BJ (cell line): ENCODE results near the gene LAMC2. TPM values are rescaled to one million over a fixed set of nuclear protein-coding genes. Genes with fewer than 3 reads are reported as not detected.

Source experiments
- CTCF ChIA-PET: fragments of 350-600 bp; formaldehyde crosslinking; extraction: SDS; loops from one replicate; lab custom pipeline; 2021; ENCODE audit warnings: antibody characterized with exemption, inconsistent platforms; lab: Yijun Ruan, JAX
- POLR2A ChIA-PET: fragments of 300-600 bp; sonication (Branson Sonifier 250); formaldehyde crosslinking; extraction: SDS; loops from one replicate; lab custom pipeline; 2021; ENCODE audit warnings: antibody characterized with exemption; lab: Charles Lee
- DNase-seq: peaks from one replicate; pipeline ENCODE4 v3.0.0-alpha.2; 2011; ENCODE audit warnings: low read depth
- H3K27me3 ChIP-seq: 2 replicates; pipeline ENCODE4 v1.6.0; 2011; ENCODE audit warnings: low read length; ENCODE audit not compliant: control insufficient read depth, insufficient read depth
- H3K36me3 ChIP-seq: 2 replicates; pipeline ENCODE4 v1.5.1; 2011; ENCODE audit warnings: low read length; ENCODE audit not compliant: control insufficient read depth, insufficient read depth
- H3K4me3 ChIP-seq: 2 replicates; pipeline ENCODE4 v1.5.1; 2011; ENCODE audit warnings: low read depth, mild to moderate bottlenecking, control low read depth, low read length
- CTCF ChIP-seq: IDR thresholded peaks from 2 replicates; pipeline ENCODE4 v1.5.1; 2011; ENCODE audit warnings: low read depth, mild to moderate bottlenecking, control low read depth, inconsistent platforms, low read length, moderate library complexity; ENCODE audit not compliant: insufficient read depth
- polyA plus RNA-seq: library from polyadenylated mRNA; depleted of rRNA; stranded (reverse); fragments of >200 nt; gene quantifications from 2 replicates; pipeline ENCODE4 v1.2.3, GENCODE V29; 2011

The LAMC2 gene
- polyA plus RNA-seq, 1 experiment = 0.70 TPM

GRCh38 chr1:183246436-183246835 is 60.4 kb downstream of the LAMC2 start:
- Histone ChIP-seq H3K27me3 (no peaks in the 10 kb centered on the region), H3K4me3 (no peak overlapping the region), H3K36me3 (no peaks in the 10 kb centered on the region)
- ChIA-PET CTCF (interaction anchor here (0.7 kb wide), 1 partner anchor 18 kb away, joined by 3 read pairs; no protein-coding TSS in a partner anchor), POLR2A (no interaction called here)
- no peak for TF ChIP-seq CTCF
- DNase-seq = no peak

GRCh38 chr1:183247066-183247465 is 61.0 kb downstream of the LAMC2 start:
- no peak for TF ChIP-seq CTCF
- no peaks in the 10 kb centered on the region for H3K36me3 ChIP-seq
- ChIA-PET POLR2A (no interaction called here), CTCF (interaction anchor here (2.2 kb wide), 1 partner anchor 13 kb away, joined by 5 read pairs; no protein-coding TSS in a partner anchor)
- H3K4me3 ChIP-seq = no peak overlapping the region
- DNase-seq = no peak
- no peaks in the 10 kb centered on the region for H3K27me3 ChIP-seq

DNA sequence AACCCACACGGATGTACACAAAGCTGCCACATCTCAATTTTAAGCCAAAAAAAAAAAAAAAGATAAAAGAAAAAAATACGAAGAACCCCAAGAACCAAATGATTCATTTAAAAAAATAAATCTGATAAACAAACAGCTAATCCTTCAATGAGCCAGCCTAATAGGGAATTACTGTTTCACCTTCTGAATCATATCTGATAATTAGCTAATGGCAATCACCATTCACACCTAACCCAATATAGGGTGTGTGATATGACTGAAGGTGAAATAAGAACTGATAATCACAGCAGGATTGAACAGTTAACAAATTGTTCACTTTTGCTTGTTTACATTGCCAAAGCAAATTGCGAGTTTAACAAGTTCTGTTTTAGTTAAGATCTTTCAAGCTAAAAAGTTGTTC is 61.4 kb downstream of the LAMC2 start:
- POLR2A ChIA-PET = no interaction called here
- no peak for DNase-seq
- CTCF ChIA-PET = interaction anchor here (2.2 kb wide), 1 partner anchor 13 kb away, joined by 5 read pairs; no protein-coding TSS in a partner anchor

DNA sequence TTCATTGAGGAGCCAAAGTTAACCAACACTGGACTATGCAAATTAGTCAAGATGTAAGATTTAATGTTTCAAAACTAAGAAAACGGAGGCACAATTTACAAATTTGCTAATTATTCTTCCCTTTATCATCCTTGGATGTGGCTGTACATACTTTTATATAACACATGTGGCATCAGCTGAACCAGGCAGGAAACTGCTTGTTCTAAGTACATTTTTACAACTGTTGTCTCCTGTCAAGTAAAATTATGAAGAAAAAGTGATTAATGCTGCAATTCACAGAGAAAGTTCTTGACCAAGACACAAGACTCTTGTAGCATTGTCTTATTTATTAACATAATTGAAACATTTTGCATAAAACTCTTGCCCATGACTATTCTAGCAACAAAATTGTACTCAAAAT is 61.9 kb downstream of the LAMC2 start:
- H3K4me3 ChIP-seq = no peak overlapping the region
- ChIA-PET POLR2A (no interaction called here), CTCF (interaction anchor here (1.3 to 2.2 kb wide), 2 partner anchors 12 to 17 kb away, joined by 4 to 5 read pairs; no protein-coding TSS in a partner anchor)
- no peaks in the 10 kb centered on the region for H3K36me3 ChIP-seq
- H3K27me3 ChIP-seq = no peaks in the 10 kb centered on the region
- no peak for DNase-seq
- TF ChIP-seq CTCF = no peak

More for the DNA sequence above, 61.4 kb downstream of the LAMC2 start:
- Histone ChIP-seq H3K4me3 (no peak overlapping the region), H3K27me3 (no peaks in the 10 kb centered on the region), H3K36me3 (no peaks in the 10 kb centered on the region)
- no peak for TF ChIP-seq CTCF

GRCh38 chr1:183248989-183249691 is 63.1 kb downstream of the LAMC2 start:
- ChIA-PET POLR2A (no interaction called here), CTCF (interaction anchor here (1.3 to 2.2 kb wide), 2 partner anchors 11 to 16 kb away, joined by 4 to 5 read pairs; no protein-coding TSS in a partner anchor)
- Histone ChIP-seq H3K27me3 (no peaks in the 10 kb centered on the region), H3K4me3 (no peak overlapping the region), H3K36me3 (no peaks in the 10 kb centered on the region)
- DNase-seq = no peak
- no peak for TF ChIP-seq CTCF
